ENCODE data around the gene MIPOL1.
"Not testable (repeated sequence)": the region's sequence is repeated elsewhere in the genome, so short reads cannot be mapped to it uniquely, and the experiment has no call there.

The MIPOL1 gene

GRCh38 chr14:37284760-37285159 lies 87.0 kb downstream of the MIPOL1 start:
- DNase-seq, result no peak

- no peak for DNase-seq
These were observed 87.5 kb downstream of the MIPOL1 start for GRCh38 chr14:37285220-37285619.

GRCh38 chr14:37289688-37290087 lies 92.0 kb downstream of the MIPOL1 start:
- DNase-seq, result no peak

GRCh38 chr14:37295262-37295661 lies 97.5 kb downstream of the MIPOL1 start:
- DNase-seq, result not testable (repeated sequence)

GRCh38 chr14:37311252-37311651 lies 113.5 kb downstream of the MIPOL1 start:
- no peak for DNase-seq

- no peak for DNase-seq
These were observed 121.2 kb downstream of the MIPOL1 start for GRCh38 chr14:37318938-37319337.

GRCh38 chr14:37320106-37320505 lies 122.4 kb downstream of the MIPOL1 start:
- no peak for DNase-seq

GRCh38 chr14:37325332-37325731 lies 127.6 kb downstream of the MIPOL1 start:
- no peak for DNase-seq

GRCh38 chr14:37326434-37326833 lies 128.7 kb downstream of the MIPOL1 start:
- no peak for DNase-seq

- not testable (repeated sequence) for DNase-seq
These were observed 130.2 kb downstream of the MIPOL1 start for GRCh38 chr14:37327933-37328332.

- DNase-seq, result no peak
These were observed 130.9 kb downstream of the MIPOL1 start for GRCh38 chr14:37328673-37329072.

GRCh38 chr14:37329189-37330001 lies 131.7 kb downstream of the MIPOL1 start:
- DNase-seq, result no peak

GRCh38 chr14:37330910-37331309 lies 133.2 kb downstream of the MIPOL1 start:
- no peak for DNase-seq

- no peak for DNase-seq
These were observed 142.6 kb downstream of the MIPOL1 start for GRCh38 chr14:37340353-37340752.

- no peak for DNase-seq
These were observed 145.8 kb downstream of the MIPOL1 start for GRCh38 chr14:37343307-37344094.

GRCh38 chr14:37363661-37364060 lies 165.9 kb downstream of the MIPOL1 start:
- no peak for DNase-seq

GRCh38 chr14:37369425-37369824 lies 171.7 kb downstream of the MIPOL1 start:
- DNase-seq, result no peak

GRCh38 chr14:37375566-37375965 lies 177.8 kb downstream of the MIPOL1 start:
- no peak for DNase-seq

GRCh38 chr14:37376944-37377609 lies 179.3 kb downstream of the MIPOL1 start:
- DNase-seq, result no peak

GRCh38 chr14:37384870-37385596 lies 187.3 kb downstream of the MIPOL1 start:
- no peak for DNase-seq

- DNase-seq, result not testable (repeated sequence)
These were observed 199.6 kb downstream of the MIPOL1 start for GRCh38 chr14:37397157-37397940.

Measured in hypothalamus (tissue), 51 donors.